GM12891 (cell line): Measurements from ENCODE around the gene CIRBP.
"Not testable (repeated sequence)": the region's sequence is repeated elsewhere in the genome, so short reads cannot be mapped to it uniquely, and the experiment has no call there.

ENCODE experiments used
- POLR2A ChIP-seq: IDR thresholded peaks from 2 replicates; pipeline ENCODE4 v1.6.1; 2011; ENCODE audit warnings: low read depth, low read length, control low read depth
- POLR2AphosphoS5 ChIP-seq: IDR thresholded peaks from 2 replicates; pipeline ENCODE4 v1.6.1; 2011; ENCODE audit warnings: low read depth, low read length, control low read depth
- SPI1 ChIP-seq: IDR thresholded peaks from 2 replicates; pipeline ENCODE4 v1.6.1; 2011; ENCODE audit warnings: low read depth, low read length, control low read depth
- TAF1 ChIP-seq: IDR thresholded peaks from 2 replicates; pipeline ENCODE4 v1.6.1; 2011; ENCODE audit warnings: low read depth, low read length, control low read depth

DNA sequence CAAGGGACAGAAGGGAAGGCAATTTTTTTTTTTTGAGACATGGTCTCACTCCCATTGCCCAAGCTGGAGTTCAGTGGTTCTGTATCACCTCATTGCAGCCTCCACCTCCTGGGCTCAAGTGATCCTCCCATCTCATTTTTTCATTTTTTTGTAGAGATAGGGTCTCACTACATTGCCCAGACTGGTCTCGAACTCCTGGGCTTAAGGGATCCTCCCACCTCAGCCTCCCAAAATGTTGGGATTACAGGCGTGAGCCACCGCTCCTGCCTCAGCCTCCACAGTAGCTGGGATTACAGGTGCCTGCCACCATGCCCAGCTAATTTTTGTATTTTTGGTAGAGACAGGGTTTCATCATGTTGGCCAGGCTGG is 51.1 kb downstream of the CIRBP start:
- not testable (repeated sequence) for TF ChIP-seq POLR2A, POLR2AphosphoS5, SPI1, TAF1
